H1 (cell line): Measurements from ENCODE around the gene INPPL1. TPM values are rescaled to one million over a fixed set of nuclear protein-coding genes. Genes with fewer than 3 reads are reported as not detected.

ENCODE experiments used
- CTCF ChIA-PET: fragments of 300-600 bp; sonication (Branson Sonifier 250); formaldehyde crosslinking; loops from one replicate; lab custom pipeline; 2021; ENCODE audit not compliant: partially characterized antibody; lab: Charles Lee
- POLR2A ChIA-PET: fragments of 300-600 bp; sonication (Branson Sonifier 250); formaldehyde crosslinking; loops from one replicate; lab custom pipeline; 2021; ENCODE audit warnings: inconsistent platforms; ENCODE audit not compliant: partially characterized antibody; lab: Charles Lee
- DNase-seq, 2 experiments: peaks; one replicate each; pipeline versions ENCODE4 v3.0.0 to v3.0.0-alpha.2; 2010 to 2022; ENCODE audit warnings: low spot score in 2 of 2, low read depth in 1 of 2, mixed read lengths in 1 of 2
- FAIRE-seq: peaks from 2 replicates; lab custom pipeline; 2011; peaks lifted over from hg19 to GRCh38; lab: Jason Lieb, UNC
- H2AFZ ChIP-seq: 2 replicates; pipeline ENCODE4 v1.8.1; 2012; ENCODE audit warnings: low read length, inconsistent platforms
- H2AK5ac ChIP-seq: 2 replicates; pipeline ENCODE4 v1.6.1; 2013; ENCODE audit warnings: low read depth, low read length
- H2BK120ac ChIP-seq: replicated peaks from 2 replicates; pipeline ENCODE3; 2013; ENCODE audit warnings: low read depth, low read length, inconsistent platforms
- H2BK12ac ChIP-seq: 2 replicates; pipeline ENCODE4 v1.6.1; 2013; ENCODE audit warnings: low read depth, low read length
- H2BK15ac ChIP-seq: 2 replicates; pipeline ENCODE4 v1.6.1; 2013; ENCODE audit warnings: low read length
- H2BK20ac ChIP-seq: 2 replicates; pipeline ENCODE4 v1.6.1; 2013; ENCODE audit warnings: low read length
- H2BK5ac ChIP-seq: 2 replicates; pipeline ENCODE4 v1.6.1; 2013; ENCODE audit warnings: low read depth, low read length
- H3K14ac ChIP-seq: 2 replicates; pipeline ENCODE4 v1.6.1; 2013; ENCODE audit warnings: inconsistent platforms; ENCODE audit not compliant: insufficient read length
- H3K18ac ChIP-seq: 2 replicates; pipeline ENCODE4 v1.6.1; 2013; ENCODE audit warnings: low read length; ENCODE audit errors: extremely low read depth
- H3K23ac ChIP-seq: 2 replicates; pipeline ENCODE4 v1.6.1; 2013; ENCODE audit warnings: inconsistent platforms; ENCODE audit not compliant: insufficient read length
- H3K23me2 ChIP-seq: 2 replicates; pipeline ENCODE4 v1.6.1; 2013; ENCODE audit warnings: low read depth, low read length
- H3K27ac ChIP-seq: 2 replicates; pipeline ENCODE4 v1.6.1; 2011; ENCODE audit warnings: low read depth, low read length, inconsistent platforms
- H3K27me3 ChIP-seq, 4 experiments: replicated peaks in 1 of 4; 1 replicate in 1 of 4; 2 replicates in 3 of 4; pipeline versions ENCODE4 v1.6.1 to v1.8.1; 2011 to 2013; ENCODE audit warnings: low read length in 3 of 4, mild to moderate bottlenecking in 3 of 4, inconsistent platforms in 2 of 4, mixed read lengths in 2 of 4, moderate library complexity in 1 of 4; ENCODE audit not compliant: control insufficient read depth in 3 of 4, insufficient read depth in 3 of 4; ENCODE audit errors: extremely low read depth in 1 of 4
- H3K36me3 ChIP-seq, 4 experiments: 2 replicates each; pipeline versions ENCODE4 v1.6.1 to v1.8.1; 2011 to 2013; ENCODE audit warnings: mild to moderate bottlenecking in 4 of 4, low read length in 3 of 4, moderate library complexity in 2 of 4, control low read depth in 1 of 4, inconsistent platforms in 1 of 4; ENCODE audit not compliant: insufficient read depth in 4 of 4, control insufficient read depth in 2 of 4
- H3K4ac ChIP-seq: replicated peaks from 2 replicates; pipeline ENCODE3; 2013; ENCODE audit warnings: low read length, low read depth, mixed read lengths, inconsistent platforms; ENCODE audit not compliant: insufficient read length
- H3K4me1 ChIP-seq, 4 experiments: replicated peaks in 1 of 4; 1 replicate in 1 of 4; 2 replicates in 3 of 4; pipeline versions ENCODE4 v1.6.1 to v1.8.1; 2011 to 2013; ENCODE audit warnings: low read length in 3 of 4, inconsistent platforms in 2 of 4, mixed read lengths in 1 of 4; ENCODE audit not compliant: insufficient read depth in 4 of 4, control insufficient read depth in 3 of 4
- H3K4me2 ChIP-seq, 2 experiments: 2 replicates each; pipeline versions ENCODE4 v1.6.1 to v1.8.1; 2011 to 2013; ENCODE audit warnings: low read depth in 2 of 2, low read length in 2 of 2, control low read depth in 1 of 2, inconsistent platforms in 1 of 2, mild to moderate bottlenecking in 1 of 2; ENCODE audit not compliant: insufficient read depth in 1 of 2
- H3K4me3 ChIP-seq, 4 experiments: fragments of 200-600, 300-600 bp in 1 of 4; sonication (generic), shearing (Covaris generic), sonication (Bioruptor Twin) in 1 of 4; 2 replicates each; pipeline versions ENCODE4 v1.5.1 to v1.8.1; 2011 to 2016; ENCODE audit warnings: low read length in 4 of 4, low read depth in 3 of 4, control low read depth in 2 of 4, inconsistent platforms in 2 of 4, mild to moderate bottlenecking in 2 of 4, mixed read lengths in 1 of 4, moderate library complexity in 1 of 4; ENCODE audit not compliant: insufficient read depth in 2 of 4; ENCODE audit errors: extremely low read depth in 1 of 4
- H3K56ac ChIP-seq: replicated peaks from 2 replicates; pipeline ENCODE3; 2013; ENCODE audit warnings: low read depth, mild to moderate bottlenecking, mixed read lengths, low read length, inconsistent platforms; ENCODE audit not compliant: insufficient read length
- H3K79me1 ChIP-seq: 2 replicates; pipeline ENCODE4 v1.6.1; 2013; ENCODE audit warnings: low read depth, low read length, control low read depth
- H3K79me2 ChIP-seq, 2 experiments: 2 replicates each; pipeline versions ENCODE4 v1.6.1 to v1.8.1; 2012 to 2013; ENCODE audit warnings: low read length in 2 of 2, mild to moderate bottlenecking in 2 of 2, inconsistent platforms in 1 of 2; ENCODE audit not compliant: insufficient read depth in 2 of 2, control insufficient read depth in 1 of 2
- H3K9ac ChIP-seq, 4 experiments: replicated peaks in 1 of 4; 1 replicate in 1 of 4; 2 replicates in 3 of 4; pipeline versions ENCODE4 v1.6.1 to v1.8.1; 2011 to 2013; ENCODE audit warnings: low read depth in 3 of 4, low read length in 3 of 4, control low read depth in 2 of 4, mild to moderate bottlenecking in 2 of 4, moderate library complexity in 2 of 4, inconsistent platforms in 1 of 4; ENCODE audit errors: extremely low read depth in 1 of 4
- H3K9me3 ChIP-seq, 2 experiments: 2 replicates each; pipeline versions ENCODE4 v1.6.1 to v1.8.1; 2012 to 2013; ENCODE audit warnings: mild to moderate bottlenecking in 2 of 2, moderate library complexity in 2 of 2, control low read depth in 1 of 2, inconsistent platforms in 1 of 2, low read depth in 1 of 2, low read length in 1 of 2, mixed read lengths in 1 of 2; ENCODE audit not compliant: insufficient read depth in 2 of 2
- H4K20me1 ChIP-seq, 2 experiments: replicated peaks in 1 of 2; 2 replicates each; pipeline versions ENCODE3 to v1.8.1; 2011 to 2013; ENCODE audit warnings: inconsistent platforms in 2 of 2, low read length in 2 of 2, mild to moderate bottlenecking in 1 of 2; ENCODE audit not compliant: insufficient read depth in 2 of 2, control insufficient read depth in 1 of 2
- H4K5ac ChIP-seq: 2 replicates; pipeline ENCODE4 v1.6.1; 2013; ENCODE audit warnings: low read length, low read depth, mixed read lengths, inconsistent platforms; ENCODE audit not compliant: insufficient read length
- H4K8ac ChIP-seq: 2 replicates; pipeline ENCODE4 v1.8.0; 2013; ENCODE audit warnings: mild to moderate bottlenecking, moderate library complexity, low read length, inconsistent platforms; ENCODE audit not compliant: insufficient read depth; ENCODE audit errors: extremely low read depth
- H4K91ac ChIP-seq: replicated peaks from 2 replicates; pipeline ENCODE3; 2013; ENCODE audit warnings: low read length, mixed read lengths, inconsistent platforms; ENCODE audit not compliant: insufficient read length
- ASH2L ChIP-seq: fragments of 200-600, 300-600 bp; sonication (generic); IDR thresholded peaks from one replicate; pipeline ENCODE4 v1.7.1; 2017; ENCODE audit warnings: low read length
- CEBPB ChIP-seq: IDR thresholded peaks from 2 replicates; pipeline ENCODE4 v1.6.1; 2012; ENCODE audit warnings: low read depth, low read length
- CTBP2 ChIP-seq: IDR thresholded peaks from 2 replicates; pipeline ENCODE4 v1.7.0; 2011; ENCODE audit warnings: borderline replicate concordance, mild to moderate bottlenecking, moderate library complexity, mixed read lengths, low read length; ENCODE audit not compliant: insufficient read depth, insufficient read length
- HDAC2 ChIP-seq, 2 experiments: fragments of 300-600 bp in 1 of 2; sonication (generic) in 1 of 2; IDR thresholded peaks; 2 replicates each; pipeline ENCODE4 v1.6.1; 2011 to 2012; ENCODE audit warnings: low read depth in 2 of 2, low read length in 2 of 2, mild to moderate bottlenecking in 2 of 2, moderate library complexity in 2 of 2, borderline replicate concordance in 1 of 2, inconsistent platforms in 1 of 2
- PHF8 ChIP-seq: fragments of 200-600 bp; sonication (generic); conservative IDR thresholded peaks from 2 replicates; pipeline ENCODE4 v1.7.1; 2012; ENCODE audit warnings: low read depth, mild to moderate bottlenecking, inconsistent platforms, low read length, moderate library complexity
- POLR2AphosphoS5 ChIP-seq: IDR thresholded peaks from 2 replicates; pipeline ENCODE4 v1.6.1; 2011; ENCODE audit warnings: low read depth, low read length
- SP1 ChIP-seq: IDR thresholded peaks from 2 replicates; pipeline ENCODE4 v1.6.1; 2011; ENCODE audit warnings: low read depth, low read length
- WGBS, 2 experiments: shearing (Covaris generic) in 1 of 2; methylation state at CpG; one replicate each; pipeline versions ENCODE4 v1.1.6 to v1.1.7; 2013 to 2015; ENCODE audit warnings: low lambda C conversion rate in 2 of 2, mixed read lengths in 2 of 2, inconsistent platforms in 1 of 2, low coverage in 1 of 2, missing lambda C conversion rate in 1 of 2; ENCODE audit not compliant: insufficient replicate concordance in 2 of 2, insufficient coverage in 1 of 2, insufficient read length in 1 of 2; ENCODE audit errors: extremely low coverage in 1 of 2, missing lambda C conversion rate in 1 of 2; 5-methylcytosine and 5-hydroxymethylcytosine counted together
- polyA plus RNA-seq, 7 experiments: library from polyadenylated mRNA; depleted of rRNA in 3 of 7; stranded (reverse) in 5 of 7; unstranded in 2 of 7; fragments of >200 nt in 5 of 7; fragments of 200-250 nt in 2 of 7; gene quantifications; 1 replicate in 5 of 7; 2 replicates in 1 of 7; 4 replicates in 1 of 7; pipeline versions ENCODE4 v1.2.1 to v1.2.3, GENCODE V29; 2011 to 2013; ENCODE audit warnings: missing spikeins in 2 of 7, mixed read lengths in 2 of 7
- total RNA-seq: library from RNA; stranded (reverse); fragmentation: NEBNext Ultra II Directional; extraction: Animal tissue kit (Norgen Biotek cat#: 25700); gene quantifications from 2 replicates; pipeline ENCODE4 v1.2.1, GENCODE V29; 2021
- TF ChIP-seq, protein P1 (sequence below): IDR thresholded peaks from 2 replicates; pipeline ENCODE4 v1.6.1; 2011; ENCODE audit warnings: low read length, improper control_type of control experiment

INPPL1 gene
- total and polyA plus RNA-seq, 2 of the 8 experiments (the other 6 are each of a cell fraction or from before 2014, with no cell fraction given) = 54.5 to 79.5 TPM

DNA sequence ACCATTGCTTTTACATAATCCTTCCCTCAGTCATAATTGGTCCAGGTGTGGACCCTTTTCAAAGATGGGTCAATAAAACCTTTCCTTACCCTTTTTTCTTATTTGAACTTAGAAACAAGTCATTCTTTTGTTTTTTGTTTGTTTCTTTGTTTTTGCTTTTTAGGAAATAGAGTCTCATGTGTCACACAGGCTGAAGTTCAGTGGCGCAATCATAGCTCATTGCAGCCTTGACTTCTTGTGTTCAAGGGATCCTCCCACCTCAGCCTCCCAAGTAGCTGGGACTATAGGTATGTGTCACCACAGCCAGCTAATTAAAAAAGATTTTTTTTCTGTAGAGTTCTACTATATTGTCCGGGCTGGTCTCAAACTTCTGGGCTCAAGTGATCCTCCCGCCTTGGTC is 28.8 kb downstream of the INPPL1 start:
- WGBS, 2 experiments = 78% methylated on average over 3 of the region's 3 CpGs; no CpG with 5 or more reads in 1 of the 2 experiments
- H3K36me3 ChIP-seq = no peaks in the 10 kb centered on the region
- no peak overlapping the region for H3K4me2 ChIP-seq
- H2BK120ac ChIP-seq = no peak overlapping the region
- H3K56ac ChIP-seq = no peak overlapping the region
- no peak overlapping the region for H4K91ac ChIP-seq
- H3K4ac ChIP-seq = no peak overlapping the region
- H3K23me2 ChIP-seq = no peaks in the 10 kb centered on the region
- no peak for TF ChIP-seq CTBP2
- TF ChIP-seq CEBPB = no peak
- no peak for TF ChIP-seq PHF8
- TF ChIP-seq ASH2L = no peak
- TF ChIP-seq, protein P1, sequence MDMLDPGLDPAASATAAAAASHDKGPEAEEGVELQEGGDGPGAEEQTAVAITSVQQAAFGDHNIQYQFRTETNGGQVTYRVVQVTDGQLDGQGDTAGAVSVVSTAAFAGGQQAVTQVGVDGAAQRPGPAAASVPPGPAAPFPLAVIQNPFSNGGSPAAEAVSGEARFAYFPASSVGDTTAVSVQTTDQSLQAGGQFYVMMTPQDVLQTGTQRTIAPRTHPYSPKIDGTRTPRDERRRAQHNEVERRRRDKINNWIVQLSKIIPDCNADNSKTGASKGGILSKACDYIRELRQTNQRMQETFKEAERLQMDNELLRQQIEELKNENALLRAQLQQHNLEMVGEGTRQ = no peak
- TF ChIP-seq HDAC2 (IDR thresholded peaks at IDR 0.05; ENCODE audit: borderline replicate concordance in 1 of 2, low read depth in 2 of 2, low read length in 2 of 2) = no peak
- no peak for TF ChIP-seq POLR2AphosphoS5
- no peak for TF ChIP-seq SP1
- TF ChIP-seq, all 59 proteins: peak for 0
- H2AFZ ChIP-seq = no peak overlapping the region
- H4K8ac ChIP-seq = no peak overlapping the region
- no peak overlapping the region for H2BK20ac ChIP-seq
- 0 out of 4 replicates have a peak, but pooled peaks cover 0 to 5% of the 10 kb centered on the region in 2 experiments for H3K9me3 ChIP-seq
- no peaks in the 10 kb centered on the region for H3K79me1 ChIP-seq
- no peak overlapping the region for H3K18ac ChIP-seq
- H2BK15ac ChIP-seq = no peak overlapping the region
- no peaks in the 10 kb centered on the region for H4K20me1 ChIP-seq
- FAIRE-seq (no peak), DNase-seq (peak in 1 of 2 experiments; percentile 1)
- CTCF ChIA-PET = interaction anchor here (1.4 kb wide), 1 partner anchor 12 kb away, joined by 3 read pairs; no protein-coding TSS in a partner anchor
- no peak overlapping the region for H3K9ac ChIP-seq
- POLR2A ChIA-PET = no interaction called here
- H4K5ac ChIP-seq = no peak overlapping the region
- no peaks in the 10 kb centered on the region for H3K79me2 ChIP-seq
- H2AK5ac ChIP-seq = no peak overlapping the region
- no peak overlapping the region for H3K14ac ChIP-seq
- no peak overlapping the region for H3K23ac ChIP-seq
- H3K27me3 ChIP-seq = peaks cover 0 to 13% (median 4%) of the 10 kb centered on the region in 4 experiments; a peak in 4 of 7 replicates
- no peak overlapping the region for H3K4me3 ChIP-seq
- H2BK12ac ChIP-seq = no peak overlapping the region
- no peak overlapping the region for H3K27ac ChIP-seq
- H3K4me1 ChIP-seq = peaks cover 0 to 1% (median 0%) of the 10 kb centered on the region in 4 experiments; a peak in 1 of 7 replicates
- no peak overlapping the region for H2BK5ac ChIP-seq
